ENCODE data around the gene SPOCK1. TPM values are rescaled to one million over a fixed set of nuclear protein-coding genes. Genes with fewer than 3 reads are reported as not detected.

Gene SPOCK1
- total and polyA plus RNA-seq, 2 of the 4 experiments (the other 2 are of a cell fraction): 5.0 to 20.3 TPM

- WGBS, 2 experiments (ENCODE audit: extremely low coverage in 2 of 2, insufficient read length in 1 of 2): 33% methylated on average over 1 of the region's 4 CpGs; no CpG with 5 or more reads in 1 of the 2 experiments
- Histone ChIP-seq H3K4me1 (ENCODE audit: control insufficient read depth, insufficient read depth, low read length) (peaks cover 2% of the 10 kb centered on the region; the same call in 1 of the 2 replicates), H3K9ac (ENCODE audit: low read depth, low read length) (no peak overlapping the region), H3K4ac (ENCODE audit: low read depth, low read length) (no peak overlapping the region), H3K23ac (ENCODE audit: low read depth, low read length) (no peak overlapping the region), H4K5ac (ENCODE audit: low read depth, low read length) (no peak overlapping the region), H3K14ac (replicated peaks; ENCODE audit: low read depth, low read length) (no peak overlapping the region), H2BK5ac (ENCODE audit: low read depth, low read length, poor library complexity, severe bottlenecking) (no peak overlapping the region), H4K20me1 (ENCODE audit: insufficient read depth, low read length) (no peaks in the 10 kb centered on the region), H2AK5ac (ENCODE audit: low read depth, low read length) (no peak overlapping the region), H2BK120ac (ENCODE audit: low read depth, low read length) (no peak overlapping the region), H3K79me1 (ENCODE audit: low read depth in 1 of 2, low read length in 2 of 2) (no peaks in the 10 kb centered on the region), H2AK9ac (replicated peaks; ENCODE audit: low read depth, low read length, poor library complexity) (no peak overlapping the region), H3K36me3 (ENCODE audit: control insufficient read depth, insufficient read depth, low read length) (no peaks in the 10 kb centered on the region), H4K91ac (ENCODE audit: insufficient read depth, low read depth, low read length) (no peak overlapping the region), H3K4me2 (ENCODE audit: low read depth, low read length) (no peak overlapping the region), H2BK15ac (ENCODE audit: low read depth, low read length) (no peak overlapping the region), H3K27ac (ENCODE audit: insufficient read depth, low read length) (no peak overlapping the region), H2AFZ (replicated peaks; ENCODE audit: low read length, poor library complexity) (no peak overlapping the region), H3K9me3 (ENCODE audit: control insufficient read depth, insufficient read depth, low read length) (0 out of 2 replicates have a peak, but pooled peaks cover 2% of the 10 kb centered on the region), H4K8ac (ENCODE audit: low read depth in 2 of 2, low read length in 2 of 2) (no peak overlapping the region), H2BK20ac (ENCODE audit: low read depth, low read length) (no peak overlapping the region), H3K4me3 (ENCODE audit: insufficient read depth, low read depth, low read length) (no peak overlapping the region), H3K27me3 (ENCODE audit: control insufficient read depth, insufficient read depth, low read length) (no peaks in the 10 kb centered on the region), H3K56ac (ENCODE audit: extremely low read depth, insufficient read depth, low read length) (no peak overlapping the region), H3K18ac (ENCODE audit: low read depth, low read length) (no peak overlapping the region), H3K9me1 (ENCODE audit: insufficient read depth, low read length) (no peaks in the 10 kb centered on the region)
- in situ Hi-C loops (cut with MboI; ENCODE audit: low sequenced_read_pairs) (no loop called here), dilution Hi-C loops (cut with HindIII; ENCODE audit: low sequenced_read_pairs, unreplicated experiment) (no loop called here), intact Hi-C loops (cut with micrococcal nuclease) (no loop called here)
- ATAC-seq (ENCODE audit: low read depth) (no peak), DNase-seq (no peak)
- TF ChIP-seq POLR2A (IDR thresholded peaks at IDR 0.05; ENCODE audit: low read depth, low read length): no peak
- no peak for TF ChIP-seq RCOR1 (IDR thresholded peaks at IDR 0.05; ENCODE audit: insufficient replicate concordance, low read length)
- no peak for TF ChIP-seq RFX5 (IDR thresholded peaks at IDR 0.05; ENCODE audit: low read depth, low read length)
- TF ChIP-seq, protein P1, sequence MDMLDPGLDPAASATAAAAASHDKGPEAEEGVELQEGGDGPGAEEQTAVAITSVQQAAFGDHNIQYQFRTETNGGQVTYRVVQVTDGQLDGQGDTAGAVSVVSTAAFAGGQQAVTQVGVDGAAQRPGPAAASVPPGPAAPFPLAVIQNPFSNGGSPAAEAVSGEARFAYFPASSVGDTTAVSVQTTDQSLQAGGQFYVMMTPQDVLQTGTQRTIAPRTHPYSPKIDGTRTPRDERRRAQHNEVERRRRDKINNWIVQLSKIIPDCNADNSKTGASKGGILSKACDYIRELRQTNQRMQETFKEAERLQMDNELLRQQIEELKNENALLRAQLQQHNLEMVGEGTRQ (IDR thresholded peaks at IDR 0.05; ENCODE audit: low read depth, low read length): no peak
- TF ChIP-seq RAD21 (IDR thresholded peaks at IDR 0.05; ENCODE audit: low read length): no peak
- TF ChIP-seq CHD1 (IDR thresholded peaks at IDR 0.05; ENCODE audit: low read depth, low read length): no peak
- TF ChIP-seq SMC3 (IDR thresholded peaks at IDR 0.05; ENCODE audit: low read depth, low read length): no peak
- no peak for TF ChIP-seq CEBPB (IDR thresholded peaks at IDR 0.05; ENCODE audit: low read depth, low read length)
- no peak for TF ChIP-seq FOS (IDR thresholded peaks at IDR 0.05; ENCODE audit: low read depth, low read length)
- no peak for TF ChIP-seq CTCF (conservative IDR thresholded peaks at IDR 0.05; ENCODE audit: low read depth, low read length)
- TF ChIP-seq BHLHE40 (IDR thresholded peaks at IDR 0.05; ENCODE audit: low read depth, low read length): no peak
- TF ChIP-seq MAFK (IDR thresholded peaks at IDR 0.05; ENCODE audit: low read depth, low read length): no peak
- no peak for TF ChIP-seq MAZ (IDR thresholded peaks at IDR 0.05; ENCODE audit: borderline replicate concordance, low read depth, low read length)
- CTCF ChIA-PET: no interaction called here
- POLR2A ChIA-PET (ENCODE audit: unreplicated experiment): no interaction called here
- BruUV-seq (replicated peaks): no TSS peak
These were observed 88.7 kb downstream of the SPOCK1 start for GRCh38 chr5:137410234-137411010.

Measured in IMR-90 (cell line).